ENCODE measurements around the gene PRKAA1. TPM values are rescaled to one million over a fixed set of nuclear protein-coding genes. Genes with fewer than 3 reads are reported as not detected.
"Not testable (repeated sequence)": the region's sequence is repeated elsewhere in the genome, so short reads cannot be mapped to it uniquely, and the experiment has no call there.

Gene PRKAA1
- total and polyA plus RNA-seq, 4 experiments from 2014 or later, result 51.7 to 120 (median 86.1) TPM

GRCh38 chr5:40735609-40736008, 62.6 kb downstream of the PRKAA1 start:
- ChIA-PET CTCF (ENCODE audit: partially characterized antibody) (interaction anchor here (1.0 to 4.4 kb wide), 11 partner anchors 11 to 1157 kb away, joined by 3 to 28 read pairs (median 4); no protein-coding TSS in a partner anchor), POLR2A (ENCODE audit: partially characterized antibody) (no interaction called here)
- Histone ChIP-seq H3K4me1 (ENCODE audit: insufficient read depth, low read length) (no peaks in the 10 kb centered on the region), H3K27me3 (ENCODE audit: insufficient read depth, low read length) (no peaks in the 10 kb centered on the region), H3K27ac (ENCODE audit: low read depth, low read length) (no peak overlapping the region), H3K36me3 (ENCODE audit: insufficient read depth, low read length) (no peaks in the 10 kb centered on the region), H3K9me3 (ENCODE audit: control insufficient read depth in 1 of 2, low read length in 2 of 2) (no peaks in the 10 kb centered on the region), H3K4me3 (ENCODE audit: low read length in 2 of 2) (no peak overlapping the region)
- no peaks in the 10 kb centered on the region for H3K27me3 Mint-ChIP-seq
- peaks cover 24 to 29% of the 10 kb centered on the region in 2 donors for H3K36me3 Mint-ChIP-seq
- peaks cover 0 to 4% (median under 1%) of the 10 kb centered on the region in 8 donors for H3K9me3 Mint-ChIP-seq
- peak overlapping the region in 1 of 7 donors; percentile 64 for H3K27ac Mint-ChIP-seq
- peaks cover 13 to 23% (median 20%) of the 10 kb centered on the region in 4 donors for H3K4me1 Mint-ChIP-seq
- DNase-seq, result no peak
- no peak overlapping the region for H3K4me3 Mint-ChIP-seq
- intact Hi-C loops (cut with micrococcal nuclease), result loop anchor here (1.0 to 5.0 kb wide), 8 partner anchors 47 to 1157 kb away; no protein-coding TSS in a partner anchor

GRCh38 chr5:40734986-40735385, 63.2 kb downstream of the PRKAA1 start:
- H3K27ac Mint-ChIP-seq, result peak overlapping the region in 3 of 7 donors; percentile 6 to 33 (median 30)
- no peaks in the 10 kb centered on the region for H3K9me3 ChIP-seq (ENCODE audit: control insufficient read depth in 1 of 2, low read length in 2 of 2)
- no peak for DNase-seq
- no peaks in the 10 kb centered on the region for H3K27me3 ChIP-seq (ENCODE audit: insufficient read depth, low read length)
- no peaks in the 10 kb centered on the region for H3K27me3 Mint-ChIP-seq
- no peaks in the 10 kb centered on the region for H3K36me3 ChIP-seq (ENCODE audit: insufficient read depth, low read length)
- ChIA-PET CTCF (ENCODE audit: partially characterized antibody) (interaction anchor here (0.9 to 4.4 kb wide), 12 partner anchors 14 to 1157 kb away, joined by 3 to 28 read pairs (median 4); no protein-coding TSS in a partner anchor), POLR2A (ENCODE audit: partially characterized antibody) (no interaction called here)
- H3K4me3 Mint-ChIP-seq, result no peak overlapping the region
- H3K4me1 Mint-ChIP-seq, result peaks cover 16 to 25% (median 20%) of the 10 kb centered on the region in 4 donors
- no peak overlapping the region for H3K27ac ChIP-seq (ENCODE audit: low read depth, low read length)
- no peak overlapping the region for H3K4me3 ChIP-seq (ENCODE audit: low read length in 2 of 2)
- H3K9me3 Mint-ChIP-seq, result peaks cover 0 to 2% (median 0%) of the 10 kb centered on the region in 8 donors
- peaks cover 20 to 23% of the 10 kb centered on the region in 2 donors for H3K36me3 Mint-ChIP-seq
- H3K4me1 ChIP-seq (ENCODE audit: insufficient read depth, low read length), result no peaks in the 10 kb centered on the region
- intact Hi-C loops (cut with micrococcal nuclease), result loop anchor here (5.0 kb wide), 1 partner anchor 713 kb away; no protein-coding TSS in a partner anchor

- no peak overlapping the region for H3K4me3 Mint-ChIP-seq
- CTCF ChIA-PET (ENCODE audit: partially characterized antibody), result interaction anchor here (0.6 to 4.4 kb wide), 12 partner anchors 9 to 1022 kb away, joined by 3 to 28 read pairs (median 4); no protein-coding TSS in a partner anchor
- no peak for DNase-seq
- POLR2A ChIA-PET (ENCODE audit: partially characterized antibody), result no interaction called here
- H3K36me3 ChIP-seq (ENCODE audit: insufficient read depth, low read length), result no peaks in the 10 kb centered on the region
- H3K4me3 ChIP-seq (ENCODE audit: low read length in 2 of 2), result no peak overlapping the region
- no peak overlapping the region for H3K27ac ChIP-seq (ENCODE audit: low read depth, low read length)
- no peaks in the 10 kb centered on the region for H3K27me3 Mint-ChIP-seq
- H3K9me3 Mint-ChIP-seq, result no peaks in the 10 kb centered on the region
- peaks cover 16 to 17% of the 10 kb centered on the region in 2 donors for H3K36me3 Mint-ChIP-seq
- no peaks in the 10 kb centered on the region for H3K27me3 ChIP-seq (ENCODE audit: insufficient read depth, low read length)
- H3K4me1 ChIP-seq (ENCODE audit: insufficient read depth, low read length), result no peaks in the 10 kb centered on the region
- peaks cover 16 to 25% (median 20%) of the 10 kb centered on the region in 4 donors for H3K4me1 Mint-ChIP-seq
- H3K9me3 ChIP-seq (ENCODE audit: control insufficient read depth in 1 of 2, low read length in 2 of 2), result no peaks in the 10 kb centered on the region
- intact Hi-C loops (cut with micrococcal nuclease), result no loop called here
- no peak overlapping the region for H3K27ac Mint-ChIP-seq
Measured at GRCh38 chr5:40733879-40734563, 64.2 kb downstream of the PRKAA1 start.

- Mint-ChIP-seq H3K9me3 (no peaks in the 10 kb centered on the region), H3K4me1 (peaks cover 16 to 25% (median 20%) of the 10 kb centered on the region in 4 donors), H3K36me3 (peaks cover 15 to 17% of the 10 kb centered on the region in 2 donors), H3K27ac (no peak overlapping the region), H3K4me3 (no peak overlapping the region), H3K27me3 (no peaks in the 10 kb centered on the region)
- CTCF ChIA-PET (ENCODE audit: partially characterized antibody), result interaction anchor here (0.6 to 4.4 kb wide), 8 partner anchors 8 to 1018 kb away, joined by 3 to 28 read pairs (median 8); no protein-coding TSS in a partner anchor
- Histone ChIP-seq H3K9me3 (ENCODE audit: control insufficient read depth in 1 of 2, low read length in 2 of 2) (no peaks in the 10 kb centered on the region), H3K27me3 (ENCODE audit: insufficient read depth, low read length) (no peaks in the 10 kb centered on the region), H3K4me3 (ENCODE audit: low read length in 2 of 2) (no peak overlapping the region), H3K36me3 (ENCODE audit: insufficient read depth, low read length) (no peaks in the 10 kb centered on the region), H3K4me1 (ENCODE audit: insufficient read depth, low read length) (no peaks in the 10 kb centered on the region), H3K27ac (ENCODE audit: low read depth, low read length) (no peak overlapping the region)
- no peak for DNase-seq
- POLR2A ChIA-PET (ENCODE audit: partially characterized antibody), result no interaction called here
- intact Hi-C loops (cut with micrococcal nuclease), result no loop called here
Measured at GRCh38 chr5:40733434-40733833, 64.7 kb downstream of the PRKAA1 start.

GRCh38 chr5:40722497-40722911, 75.7 kb downstream of the PRKAA1 start:
- H3K4me1 Mint-ChIP-seq; H3K27ac Mint-ChIP-seq; intact Hi-C loops (cut with micrococcal nuclease); H3K36me3 ChIP-seq (ENCODE audit: insufficient read depth, low read length); H3K27me3 Mint-ChIP-seq; H3K4me1 ChIP-seq (ENCODE audit: insufficient read depth, low read length); CTCF ChIA-PET (ENCODE audit: partially characterized antibody); H3K27me3 ChIP-seq (ENCODE audit: insufficient read depth, low read length); H3K4me3 Mint-ChIP-seq; H3K9me3 ChIP-seq (ENCODE audit: control insufficient read depth in 1 of 2, low read length in 2 of 2); H3K4me3 ChIP-seq (ENCODE audit: low read length in 2 of 2); POLR2A ChIA-PET (ENCODE audit: partially characterized antibody); H3K27ac ChIP-seq (ENCODE audit: low read depth, low read length); DNase-seq: not testable (repeated sequence)
- Mint-ChIP-seq H3K36me3 (peaks cover 36 to 56% of the 10 kb centered on the region in 2 donors), H3K9me3 (peaks cover 0 to 12% (median 5%) of the 10 kb centered on the region in 8 donors)

GRCh38 chr5:40720069-40720468, 78.1 kb downstream of the PRKAA1 start:
- no peaks in the 10 kb centered on the region for H3K27me3 ChIP-seq (ENCODE audit: insufficient read depth, low read length)
- peaks cover 4 to 7% (median 6%) of the 10 kb centered on the region in 4 donors for H3K4me1 Mint-ChIP-seq
- DNase-seq, result no peak
- H3K36me3 ChIP-seq (ENCODE audit: insufficient read depth, low read length), result no peaks in the 10 kb centered on the region
- peaks cover 0 to 12% (median 5%) of the 10 kb centered on the region in 8 donors for H3K9me3 Mint-ChIP-seq
- no peak overlapping the region for H3K4me3 ChIP-seq (ENCODE audit: low read length in 2 of 2)
- no peaks in the 10 kb centered on the region for H3K4me1 ChIP-seq (ENCODE audit: insufficient read depth, low read length)
- H3K4me3 Mint-ChIP-seq, result no peak overlapping the region
- H3K36me3 Mint-ChIP-seq, result peaks cover 35 to 43% of the 10 kb centered on the region in 2 donors
- intact Hi-C loops (cut with micrococcal nuclease), result no loop called here
- ChIA-PET POLR2A (ENCODE audit: partially characterized antibody) (no interaction called here), CTCF (ENCODE audit: partially characterized antibody) (interaction anchor here (1.2 to 1.9 kb wide), 2 partner anchors 15 to 771 kb away, joined by 3 to 5 read pairs; no protein-coding TSS in a partner anchor)
- no peaks in the 10 kb centered on the region for H3K27me3 Mint-ChIP-seq
- H3K27ac Mint-ChIP-seq, result no peak overlapping the region
- H3K27ac ChIP-seq (ENCODE audit: low read depth, low read length), result no peak overlapping the region
- no peaks in the 10 kb centered on the region for H3K9me3 ChIP-seq (ENCODE audit: control insufficient read depth in 1 of 2, low read length in 2 of 2)

GRCh38 chr5:40717281-40717680, 80.9 kb downstream of the PRKAA1 start:
- Mint-ChIP-seq H3K36me3 (peaks cover 30 to 40% of the 10 kb centered on the region in 2 donors), H3K9me3 (peaks cover 0 to 12% (median 5%) of the 10 kb centered on the region in 8 donors)
- intact Hi-C loops (cut with micrococcal nuclease), result no loop called here

More at GRCh38 chr5:40717281-40717680, 80.9 kb downstream of the PRKAA1 start:
- ChIA-PET POLR2A (ENCODE audit: partially characterized antibody) (no interaction called here), CTCF (ENCODE audit: partially characterized antibody) (interaction anchor here (0.7 to 1.2 kb wide), 2 partner anchors 19 to 697 kb away, joined by 3 to 6 read pairs; no protein-coding TSS in a partner anchor)
- Mint-ChIP-seq H3K4me3 (no peak overlapping the region), H3K27me3 (no peaks in the 10 kb centered on the region), H3K4me1 (peaks cover 4 to 9% (median 6%) of the 10 kb centered on the region in 4 donors), H3K27ac (no peak overlapping the region)
- Histone ChIP-seq H3K27ac (ENCODE audit: low read depth, low read length) (no peak overlapping the region), H3K4me3 (ENCODE audit: low read length in 2 of 2) (no peak overlapping the region), H3K4me1 (ENCODE audit: insufficient read depth, low read length) (no peaks in the 10 kb centered on the region), H3K36me3 (ENCODE audit: insufficient read depth, low read length) (no peaks in the 10 kb centered on the region), H3K9me3 (ENCODE audit: control insufficient read depth in 1 of 2, low read length in 2 of 2) (no peaks in the 10 kb centered on the region), H3K27me3 (ENCODE audit: insufficient read depth, low read length) (no peaks in the 10 kb centered on the region)
- no peak for DNase-seq

All from CD4-positive, alpha-beta memory T cell (primary cell).